Measurements from ENCODE around the gene ARHGEF5.
"Not testable (repeated sequence)": the region's sequence is repeated elsewhere in the genome, so short reads cannot be mapped to it uniquely, and the experiment has no call there.

GRCh38 chr7:144362061-144362460, 6.9 kb downstream of the ARHGEF5 start:
- not testable (repeated sequence) for TF ChIP-seq CTCF (IDR thresholded peaks at IDR 0.05 in 2 of 3, conservative IDR thresholded peaks at IDR 0.05 in 1 of 3; ENCODE audit: control insufficient read depth in 2 of 3, extremely low read depth in 1 of 3, insufficient read depth in 1 of 3, low read depth in 3 of 3, low read length in 3 of 3); ATF2 (IDR thresholded peaks at IDR 0.05; ENCODE audit: low read length); SREBF1 (IDR thresholded peaks at IDR 0.05; ENCODE audit: low read length); SUZ12 (IDR thresholded peaks at IDR 0.05; ENCODE audit: unreplicated experiment); REST (IDR thresholded peaks at IDR 0.05; ENCODE audit: low read depth, low read length); SIX5 (IDR thresholded peaks at IDR 0.05; ENCODE audit: low read depth, low read length, severe bottlenecking); TAF1 (IDR thresholded peaks at IDR 0.05; ENCODE audit: borderline replicate concordance, low read depth, low read length); NR2C2 (IDR thresholded peaks at IDR 0.05; ENCODE audit: borderline replicate concordance, control insufficient read depth, insufficient read length, low read depth)

All from GM12878 (cell line).